HEK293T (cell line): Measurements from ENCODE around the gene DCAF12L2.
"Not testable (repeated sequence)": the region's sequence is repeated elsewhere in the genome, so short reads cannot be mapped to it uniquely, and the experiment has no call there.

ENCODE experiments used
- CTCF ChIA-PET: fragments of 350-600 bp; formaldehyde crosslinking; extraction: SDS; loops from one replicate; lab custom pipeline; 2021; ENCODE audit warnings: antibody characterized with exemption, inconsistent platforms; lab: Yijun Ruan, JAX
- POLR2A ChIA-PET: fragments of 350-600 bp; formaldehyde crosslinking; extraction: SDS; loops from one replicate; lab custom pipeline; 2020; ENCODE audit warnings: antibody characterized with exemption, inconsistent platforms; lab: Yijun Ruan, JAX
- DNase-seq: peaks from one replicate; pipeline ENCODE4 v3.0.0; 2012; ENCODE audit warnings: mixed read lengths; ENCODE audit errors: extremely low spot score
- ARNT ChIP-seq: fragments of 450-650 bp; IDR thresholded peaks from 2 replicates; pipeline ENCODE4 v1.6.1; 2017; ENCODE audit warnings: mild to moderate bottlenecking
- BHLHE40 ChIP-seq: fragments of 450-650 bp; IDR thresholded peaks from 2 replicates; pipeline ENCODE4 v1.6.1; 2016; ENCODE audit warnings: mild to moderate bottlenecking, moderate library complexity, borderline replicate concordance
- CTBP1 ChIP-seq: fragments of 450-650 bp; IDR thresholded peaks from 2 replicates; pipeline ENCODE4 v1.6.1; 2016; ENCODE audit warnings: borderline replicate concordance
- ELF4 ChIP-seq: fragments of 450-650 bp; IDR thresholded peaks from 2 replicates; pipeline ENCODE4 v1.6.1; 2017; ENCODE audit warnings: antibody characterized with exemption
- FOXA1 ChIP-seq: fragments of 450-650 bp; IDR thresholded peaks from 2 replicates; pipeline ENCODE4 v1.6.1; 2016; ENCODE audit warnings: mild to moderate bottlenecking
- FOXK2 ChIP-seq: fragments of 450-650 bp; IDR thresholded peaks from 2 replicates; pipeline ENCODE4 v1.6.1; 2016; ENCODE audit warnings: mild to moderate bottlenecking
- FOXM1 ChIP-seq: fragments of 450-650 bp; IDR thresholded peaks from 2 replicates; pipeline ENCODE4 v1.6.1; 2017; ENCODE audit warnings: mild to moderate bottlenecking, borderline replicate concordance
- HDGF ChIP-seq: fragments of 450-650 bp; IDR thresholded peaks from 2 replicates; pipeline ENCODE4 v1.6.1; 2017; ENCODE audit warnings: antibody characterized with exemption, borderline replicate concordance
- L3MBTL2 ChIP-seq: fragments of 450-650 bp; conservative IDR thresholded peaks from 2 replicates; pipeline ENCODE4 v1.6.1; 2016; ENCODE audit warnings: mild to moderate bottlenecking
- LEF1 ChIP-seq: fragments of 450-650 bp; IDR thresholded peaks from 2 replicates; pipeline ENCODE4 v1.6.1; 2017; ENCODE audit warnings: mild to moderate bottlenecking, borderline replicate concordance
- NFRKB ChIP-seq: fragments of 450-650 bp; IDR thresholded peaks from 2 replicates; pipeline ENCODE4 v1.6.1; 2016; ENCODE audit warnings: mild to moderate bottlenecking, moderate library complexity
- PKNOX1 ChIP-seq: fragments of 450-650 bp; IDR thresholded peaks from 2 replicates; pipeline ENCODE4 v1.6.1; 2016
- SP1 ChIP-seq: fragments of 450-650 bp; IDR thresholded peaks from 2 replicates; pipeline ENCODE4 v1.6.1; 2017
- SUZ12 ChIP-seq: fragments of 450-650 bp; IDR thresholded peaks from 2 replicates; pipeline ENCODE4 v1.6.1; 2016; ENCODE audit warnings: mild to moderate bottlenecking
- TARDBP ChIP-seq: fragments of 450-650 bp; IDR thresholded peaks from 2 replicates; pipeline ENCODE4 v1.6.1; 2016
- ZNF384 ChIP-seq: fragments of 450-650 bp; IDR thresholded peaks from 2 replicates; pipeline ENCODE4 v1.6.1; 2016

Gene DCAF12L2

GRCh38 chrX:126165721-126166461 is at the start of gene DCAF12L2:
DCAF12L2 (minus strand) TSS chrX:126166289; CDS start chrX:126165924, 365 bp downstream.
- POLR2A ChIA-PET: no interaction called here
- TF ChIP-seq HDGF: no peak
- TF ChIP-seq BHLHE40: no peak
- no peak for TF ChIP-seq FOXA1
- TF ChIP-seq ELF4: no peak
- TF ChIP-seq FOXK2: no peak
- TF ChIP-seq ARNT: no peak
- no peak for TF ChIP-seq ZNF384
- no peak for TF ChIP-seq LEF1
- no peak for TF ChIP-seq FOXM1
- TF ChIP-seq PKNOX1: no peak
- TF ChIP-seq TARDBP: no peak
- TF ChIP-seq SUZ12: no peak
- no peak for TF ChIP-seq NFRKB
- no peak for TF ChIP-seq L3MBTL2
- no peak for TF ChIP-seq CTBP1
- no peak for TF ChIP-seq SP1
- CTCF ChIA-PET: no interaction called here
- DNase-seq: no peak

- CTCF ChIA-PET, POLR2A ChIA-PET, DNase-seq: not testable (repeated sequence)
Observed at GRCh38 chrX:126190888-126191287, 24.8 kb upstream of the DCAF12L2 start.

GRCh38 chrX:126177133-126177840 is 11.2 kb upstream of the DCAF12L2 start:
- TF ChIP-seq BHLHE40: no peak
- TF ChIP-seq FOXM1: no peak
- TF ChIP-seq ELF4: no peak
- TF ChIP-seq HDGF: no peak
- TF ChIP-seq SP1: no peak
- no peak for TF ChIP-seq ZNF384
- no peak for TF ChIP-seq PKNOX1
- TF ChIP-seq L3MBTL2: no peak
- no peak for TF ChIP-seq FOXA1
- no peak for TF ChIP-seq FOXK2
- TF ChIP-seq LEF1: no peak
- no peak for TF ChIP-seq TARDBP
- TF ChIP-seq NFRKB: no peak
- TF ChIP-seq SUZ12: no peak
- no peak for TF ChIP-seq ARNT
- TF ChIP-seq CTBP1: no peak
- CTCF ChIA-PET: no interaction called here
- POLR2A ChIA-PET: no interaction called here
- DNase-seq: no peak

- ChIA-PET CTCF (no interaction called here), POLR2A (no interaction called here)
Observed at GRCh38 chrX:126170720-126171119, 4.6 kb upstream of the DCAF12L2 start.

GRCh38 chrX:126167560-126167959 is 1.5 kb upstream of the DCAF12L2 start:
- CTCF ChIA-PET: no interaction called here
- TF ChIP-seq ZNF384 (no peak), FOXA1 (no peak), HDGF (no peak), BHLHE40 (no peak), L3MBTL2 (no peak), ELF4 (no peak), NFRKB (no peak), SP1 (no peak), FOXM1 (no peak), PKNOX1 (no peak), FOXK2 (no peak), ARNT (no peak), CTBP1 (no peak), SUZ12 (no peak), LEF1 (no peak), TARDBP (no peak)
- POLR2A ChIA-PET: no interaction called here
- DNase-seq: no peak

More at GRCh38 chrX:126170720-126171119, 4.6 kb upstream of the DCAF12L2 start:
- no peak for TF ChIP-seq FOXA1
- no peak for TF ChIP-seq BHLHE40
- TF ChIP-seq NFRKB: no peak
- no peak for TF ChIP-seq ARNT
- TF ChIP-seq SUZ12: no peak
- DNase-seq: no peak

GRCh38 chrX:126165401-126165720 is 728 bp downstream of the DCAF12L2 start:
- TF ChIP-seq SUZ12 (no peak), BHLHE40 (no peak), CTBP1 (no peak), LEF1 (no peak), ARNT (no peak), NFRKB (no peak), ELF4 (no peak), FOXM1 (no peak), TARDBP (no peak), FOXK2 (no peak)
- no peak for DNase-seq
- POLR2A ChIA-PET: no interaction called here

More at GRCh38 chrX:126165401-126165720, 728 bp downstream of the DCAF12L2 start:
- CTCF ChIA-PET: no interaction called here
